Activated T-cell treated with anti-CD3 and anti-CD28 coated beads, Interleukin-2, amount 50 U/mL, for 72 hours (primary cell): Measurements from ENCODE around the gene ANKRD33. TPM values are rescaled to one million over a fixed set of nuclear protein-coding genes. Genes with fewer than 3 reads are reported as not detected.

Experiments used
- ATAC-seq, 2 donors: fragments of 150-1000 bp; cut with Tn5 transposase; replicated peaks in 1 of 2; 2 replicates each; pipeline ENCODE4 v1.10.0; 2021; ENCODE audit warnings: moderate library complexity in 2 of 2, mild to moderate bottlenecking in 1 of 2
- DNase-seq, 2 donors: peaks; one replicate each; pipeline ENCODE4 v3.0.0; 2021 to 2022; ENCODE audit warnings: mixed read lengths in 1 of 2
- H3K27ac Mint-ChIP-seq: one replicate; pipeline ENCODE4 v1.8.0; 2022; ENCODE audit warnings: mild to moderate bottlenecking, moderate library complexity, mixed read lengths
- H3K27me3 Mint-ChIP-seq: one replicate; pipeline ENCODE4 v1.8.0; 2022; ENCODE audit warnings: low read depth, mixed read lengths
- H3K36me3 Mint-ChIP-seq, 2 donors: one replicate each; pipeline ENCODE4 v1.8.0; 2022; ENCODE audit warnings: mixed read lengths in 2 of 2, mild to moderate bottlenecking in 1 of 2; ENCODE audit not compliant: insufficient read depth in 2 of 2
- H3K4me1 Mint-ChIP-seq: one replicate; pipeline ENCODE4 v1.8.0; 2022; ENCODE audit warnings: low read depth, mixed read lengths
- H3K4me3 Mint-ChIP-seq, 2 donors: one replicate each; pipeline ENCODE4 v1.8.0; 2022; ENCODE audit warnings: mild to moderate bottlenecking in 2 of 2, mixed read lengths in 2 of 2, moderate library complexity in 2 of 2
- H3K9me3 Mint-ChIP-seq, 2 donors: one replicate each; pipeline ENCODE4 v1.8.0; 2022; ENCODE audit warnings: mixed read lengths in 2 of 2
- total RNA-seq, 2 donors: library from RNA; stranded (reverse); gene quantifications; one replicate each; pipeline ENCODE4 v1.2.3, GENCODE V29; 2022

ANKRD33 gene
- total RNA-seq, 2 donors from 2014 or later, result not detected

DNA sequence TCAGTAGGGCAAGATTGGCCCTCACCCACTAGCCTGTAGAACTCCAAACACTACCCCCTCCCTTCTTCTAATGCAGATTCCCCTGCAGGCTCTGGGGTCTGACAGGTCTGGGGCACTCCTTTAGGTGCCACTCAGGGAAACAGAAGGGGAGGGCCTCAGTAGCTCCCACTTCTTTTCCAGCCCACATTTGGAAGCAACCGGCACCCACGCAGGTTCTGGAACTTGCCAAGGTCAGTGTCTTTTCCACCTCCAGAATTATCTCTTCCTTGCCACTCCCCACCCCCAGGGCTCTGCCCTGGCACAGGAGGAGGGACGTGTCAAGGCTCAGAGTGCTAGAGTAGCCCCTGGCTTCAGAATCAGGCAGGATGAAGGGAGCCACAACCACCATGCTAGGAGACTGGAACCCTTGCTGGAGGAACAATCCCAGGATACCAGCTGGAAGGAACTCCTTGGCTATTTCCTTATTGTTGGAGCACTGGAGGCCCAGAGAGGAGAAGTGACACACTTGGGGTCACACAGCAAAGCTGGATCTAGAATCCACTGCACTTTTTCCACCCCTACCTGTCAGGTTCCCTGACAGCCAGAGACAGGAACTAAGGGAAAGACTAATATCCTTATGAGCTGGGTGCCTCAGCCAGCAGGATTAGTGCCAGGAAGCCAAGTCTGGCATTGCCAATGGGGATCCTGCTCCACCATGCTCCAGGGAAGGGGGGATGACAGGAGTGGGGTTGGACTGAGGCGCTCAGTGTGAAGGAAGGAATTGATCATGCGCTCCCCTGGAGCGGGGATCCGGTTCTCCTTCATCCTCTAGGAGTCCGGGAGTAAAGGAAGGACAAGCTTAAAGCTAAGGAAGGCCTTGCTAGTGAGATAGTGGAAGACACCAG lies 37.6 kb upstream of the ANKRD33 start:
- Mint-ChIP-seq H3K9me3 (no peaks in the 10 kb centered on the region), H3K27me3 (peaks cover 25% of the 10 kb centered on the region), H3K4me3 (no peak overlapping the region), H3K4me1 (peaks cover 17% of the 10 kb centered on the region), H3K36me3 (no peaks in the 10 kb centered on the region), H3K27ac (no peak overlapping the region)
- no peak for ATAC-seq
- no peak for DNase-seq

DNA sequence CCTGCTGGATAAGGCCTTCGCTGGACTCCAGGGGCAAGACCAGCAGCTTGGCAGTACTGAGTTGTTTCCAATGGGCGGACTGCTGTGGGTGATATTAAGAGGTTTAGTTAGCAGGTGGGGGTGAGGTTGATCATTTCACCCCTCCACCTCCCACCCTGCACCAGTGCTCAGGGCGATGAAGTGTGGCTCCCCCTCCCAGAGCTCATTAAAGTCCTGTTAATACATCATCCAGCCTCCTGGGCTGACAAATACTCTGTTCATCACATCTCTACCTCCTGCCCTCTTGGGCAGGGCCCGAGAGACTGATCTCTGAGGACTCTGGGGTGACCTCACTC lies 37.0 kb upstream of the ANKRD33 start:
- ATAC-seq, result no peak
- Mint-ChIP-seq H3K27me3 (peaks cover 19% of the 10 kb centered on the region), H3K9me3 (no peaks in the 10 kb centered on the region), H3K27ac (no peak overlapping the region), H3K4me3 (no peak overlapping the region), H3K36me3 (no peaks in the 10 kb centered on the region), H3K4me1 (peaks cover 15% of the 10 kb centered on the region)
- no peak for DNase-seq

DNA sequence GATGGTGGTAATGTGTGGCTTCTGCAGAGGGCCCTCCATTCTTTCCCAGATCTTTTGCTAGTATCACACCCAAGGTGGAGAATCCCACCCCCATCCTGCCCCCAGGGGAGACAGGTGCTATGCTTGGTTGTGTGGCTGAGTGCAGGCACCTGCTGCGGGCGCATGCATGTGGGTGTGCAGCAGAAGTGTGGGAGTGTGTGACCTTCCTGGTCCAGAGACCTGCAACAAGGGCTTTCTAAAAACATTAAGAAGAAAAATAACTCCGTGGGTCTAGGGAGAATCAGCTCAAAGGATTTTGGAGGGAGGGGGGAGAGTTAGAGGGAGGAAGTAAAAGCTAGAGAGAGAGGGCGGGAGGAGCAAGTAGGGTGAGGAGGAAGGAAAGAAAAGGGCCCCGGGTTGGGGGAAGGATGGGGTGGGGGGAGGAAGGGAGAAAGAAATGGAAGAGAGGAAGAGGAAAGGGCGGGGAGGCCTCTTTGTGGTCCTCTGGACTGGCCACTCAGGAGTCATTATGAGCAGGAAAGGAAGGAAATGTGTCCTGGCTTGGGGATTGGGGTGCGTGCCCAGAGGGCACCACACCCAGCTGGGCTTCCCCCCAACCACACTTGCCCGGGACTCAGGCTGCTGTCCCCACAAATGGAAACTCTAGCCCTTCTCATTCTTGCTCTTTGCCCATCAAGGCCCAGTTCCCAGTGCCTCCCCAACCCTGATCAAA lies 36.3 kb upstream of the ANKRD33 start:
- no peaks in the 10 kb centered on the region for H3K9me3 Mint-ChIP-seq
- H3K4me3 Mint-ChIP-seq, result no peak overlapping the region
- no peaks in the 10 kb centered on the region for H3K36me3 Mint-ChIP-seq
- peaks cover 19% of the 10 kb centered on the region for H3K27me3 Mint-ChIP-seq
- DNase-seq (no peak), ATAC-seq (no peak)
- H3K4me1 Mint-ChIP-seq, result peaks cover 9% of the 10 kb centered on the region
- no peak overlapping the region for H3K27ac Mint-ChIP-seq

DNA sequence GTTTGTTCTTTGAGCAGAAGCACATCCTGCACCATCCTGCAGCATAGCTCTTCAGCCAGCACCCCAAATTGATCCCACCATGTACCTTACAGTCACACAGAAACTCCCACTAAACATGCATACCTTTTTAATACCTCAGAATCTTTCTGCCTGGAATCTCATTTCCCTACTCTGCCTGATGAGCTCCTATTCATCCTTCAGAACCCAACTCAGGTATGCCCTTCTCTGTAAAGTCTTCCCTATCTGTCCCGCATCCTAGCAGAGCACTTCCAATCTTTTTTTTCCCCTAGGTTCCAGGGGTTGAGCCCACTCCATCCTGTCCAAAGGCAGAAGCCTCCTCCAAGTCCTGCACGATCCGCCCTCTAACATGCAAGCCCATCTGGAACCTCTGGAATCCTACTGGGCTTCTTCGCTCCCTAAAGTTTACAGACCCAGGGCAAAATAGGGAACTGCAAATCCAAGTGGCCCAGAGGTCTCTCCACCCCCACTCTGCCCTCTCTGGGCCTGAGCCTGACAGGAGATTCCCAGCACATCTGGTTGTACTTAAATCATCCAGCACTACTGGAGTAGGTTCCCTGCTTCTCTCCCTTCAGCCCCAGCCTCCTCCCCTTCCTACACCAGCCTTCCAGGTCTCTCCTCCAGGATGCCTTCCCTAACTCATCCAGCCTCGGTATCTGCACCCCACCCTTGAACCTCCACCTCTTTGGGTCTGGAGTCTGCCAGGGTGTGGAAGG lies 35.3 kb upstream of the ANKRD33 start:
- ATAC-seq, result no peak
- peaks cover 25% of the 10 kb centered on the region for H3K27me3 Mint-ChIP-seq
- peaks cover 3% of the 10 kb centered on the region for H3K4me1 Mint-ChIP-seq
- no peaks in the 10 kb centered on the region for H3K36me3 Mint-ChIP-seq
- no peaks in the 10 kb centered on the region for H3K9me3 Mint-ChIP-seq
- H3K4me3 Mint-ChIP-seq, result no peak overlapping the region
- H3K27ac Mint-ChIP-seq, result no peak overlapping the region
- DNase-seq, result no peak

DNA sequence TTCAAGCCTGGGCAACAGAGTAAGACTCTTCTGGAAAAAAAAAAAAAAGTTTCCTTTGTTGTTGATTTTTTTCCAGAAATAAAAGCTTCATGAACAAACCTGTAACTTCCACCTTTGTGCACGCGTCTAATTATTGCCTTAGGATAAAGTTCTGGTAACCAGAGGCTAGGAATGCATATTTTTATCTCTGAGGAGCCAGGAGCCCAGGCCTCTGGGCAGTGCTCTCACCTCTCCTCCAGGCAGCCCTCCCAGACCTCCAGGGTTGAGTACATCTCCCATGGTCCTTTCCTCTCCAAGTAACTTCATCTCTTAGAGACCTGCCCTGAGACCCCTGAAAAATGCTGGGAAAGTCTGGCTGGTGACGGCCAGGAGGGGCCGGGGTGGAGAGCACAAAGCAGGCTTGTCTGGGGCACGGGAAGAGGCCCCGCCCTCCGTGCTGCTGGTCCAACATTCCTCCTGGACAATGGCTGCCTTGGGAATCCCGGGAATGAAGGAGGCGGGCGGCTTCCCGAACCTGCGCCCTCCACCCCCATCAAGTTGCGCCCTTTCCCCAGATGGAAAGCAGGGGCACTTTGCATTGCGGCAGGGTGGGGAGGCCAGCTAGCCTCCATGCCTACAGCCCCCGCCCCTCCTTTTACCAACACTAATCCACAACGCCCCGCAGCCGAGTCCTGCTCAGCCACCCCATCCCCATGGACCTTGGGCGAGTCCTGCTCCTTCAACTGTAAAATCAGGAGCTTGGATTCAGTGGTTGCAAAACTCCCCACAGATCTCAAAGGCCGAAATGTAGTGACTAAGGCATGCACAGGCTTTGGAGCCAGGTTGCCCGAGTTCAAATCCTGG lies 32.1 kb upstream of the ANKRD33 start:
- no peak for ATAC-seq
- Mint-ChIP-seq H3K27ac (no peak overlapping the region), H3K4me1 (no peaks in the 10 kb centered on the region), H3K4me3 (no peak overlapping the region), H3K9me3 (no peaks in the 10 kb centered on the region), H3K36me3 (no peaks in the 10 kb centered on the region), H3K27me3 (peaks cover 25% of the 10 kb centered on the region)
- no peak for DNase-seq

DNA sequence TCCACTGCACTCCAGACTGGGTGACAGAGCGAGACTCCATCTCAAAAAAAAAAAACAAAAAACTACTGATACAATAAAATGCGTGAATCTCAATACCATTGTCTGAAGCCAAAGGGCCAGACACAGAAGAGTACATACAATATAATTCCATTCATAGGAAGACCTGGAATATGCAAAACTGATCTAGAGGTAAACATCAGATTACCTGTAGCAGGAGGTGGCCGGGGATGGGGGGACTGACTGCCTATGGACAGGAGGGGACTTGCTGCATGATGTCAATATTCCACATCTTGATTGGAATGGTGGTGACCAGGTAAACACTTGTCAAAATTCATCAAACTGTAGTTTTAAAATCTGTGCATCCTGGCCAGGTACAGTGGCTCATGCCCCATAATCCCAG lies 26.9 kb upstream of the ANKRD33 start:
- peaks cover 5% of the 10 kb centered on the region for H3K4me1 Mint-ChIP-seq
- no peaks in the 10 kb centered on the region for H3K36me3 Mint-ChIP-seq
- H3K27me3 Mint-ChIP-seq, result peaks cover 55% of the 10 kb centered on the region
- no peaks in the 10 kb centered on the region for H3K9me3 Mint-ChIP-seq
- no peak for ATAC-seq
- H3K27ac Mint-ChIP-seq, result no peak overlapping the region
- H3K4me3 Mint-ChIP-seq, result no peak overlapping the region
- DNase-seq, result no peak

DNA sequence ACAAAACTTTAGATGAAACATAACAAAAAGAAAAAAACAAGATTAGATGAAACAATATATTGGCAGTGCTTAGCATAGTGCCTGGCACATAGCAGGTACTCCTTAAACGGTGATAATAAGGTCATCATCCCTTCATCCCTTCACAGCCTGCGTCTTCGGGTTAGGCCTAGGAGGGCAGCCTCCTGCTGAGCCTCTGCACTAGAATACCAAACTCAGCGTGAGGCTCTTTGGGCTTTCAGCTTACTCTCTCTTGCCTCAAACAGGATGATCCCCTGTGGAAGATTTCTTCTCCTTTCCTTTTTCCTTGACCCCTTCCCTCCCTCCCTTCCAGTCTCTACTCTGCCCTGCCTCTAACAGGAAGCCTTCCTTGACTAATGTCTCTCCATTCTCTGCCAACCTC lies 25.0 kb upstream of the ANKRD33 start:
- ATAC-seq (no peak), DNase-seq (no peak)
- peak overlapping the region in 1 of 2 donors; percentile 60 for H3K4me3 Mint-ChIP-seq
- no peaks in the 10 kb centered on the region for H3K36me3 Mint-ChIP-seq
- H3K27ac Mint-ChIP-seq, result no peak overlapping the region
- no peaks in the 10 kb centered on the region for H3K9me3 Mint-ChIP-seq
- H3K27me3 Mint-ChIP-seq, result peaks cover 58% of the 10 kb centered on the region
- peaks cover 5% of the 10 kb centered on the region for H3K4me1 Mint-ChIP-seq

DNA sequence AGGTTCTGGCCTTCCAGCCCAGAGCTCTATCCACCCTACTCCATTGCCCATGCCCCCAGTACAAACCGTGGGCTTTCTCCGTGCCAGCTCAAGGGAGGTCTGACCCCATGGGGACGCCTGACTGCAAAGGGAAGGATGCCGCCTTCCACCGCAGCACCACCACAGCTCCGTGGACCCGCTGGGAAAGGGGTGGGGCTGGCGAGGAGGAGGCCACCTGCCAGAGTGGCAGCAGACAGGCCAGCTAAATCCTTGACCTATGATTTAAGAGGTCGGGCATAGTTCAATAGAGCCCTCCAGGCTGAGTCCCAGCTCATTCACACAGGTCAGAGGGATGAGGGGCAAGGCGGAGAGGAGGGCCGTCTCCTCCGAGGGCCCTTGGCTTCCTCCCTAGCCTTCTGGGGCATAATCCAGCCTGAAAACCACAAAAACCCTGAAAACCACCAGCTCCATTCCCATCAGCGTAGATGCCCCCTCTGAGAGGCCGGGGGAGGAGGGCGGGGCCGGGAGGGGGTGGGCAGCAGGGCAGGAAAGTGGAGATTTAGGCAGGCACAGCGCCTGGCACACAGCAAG lies 24.5 kb upstream of the ANKRD33 start:
- Mint-ChIP-seq H3K4me3 (peak overlapping the region; percentile 55 to 60), H3K36me3 (no peaks in the 10 kb centered on the region), H3K27me3 (peaks cover 63% of the 10 kb centered on the region)

DNA sequence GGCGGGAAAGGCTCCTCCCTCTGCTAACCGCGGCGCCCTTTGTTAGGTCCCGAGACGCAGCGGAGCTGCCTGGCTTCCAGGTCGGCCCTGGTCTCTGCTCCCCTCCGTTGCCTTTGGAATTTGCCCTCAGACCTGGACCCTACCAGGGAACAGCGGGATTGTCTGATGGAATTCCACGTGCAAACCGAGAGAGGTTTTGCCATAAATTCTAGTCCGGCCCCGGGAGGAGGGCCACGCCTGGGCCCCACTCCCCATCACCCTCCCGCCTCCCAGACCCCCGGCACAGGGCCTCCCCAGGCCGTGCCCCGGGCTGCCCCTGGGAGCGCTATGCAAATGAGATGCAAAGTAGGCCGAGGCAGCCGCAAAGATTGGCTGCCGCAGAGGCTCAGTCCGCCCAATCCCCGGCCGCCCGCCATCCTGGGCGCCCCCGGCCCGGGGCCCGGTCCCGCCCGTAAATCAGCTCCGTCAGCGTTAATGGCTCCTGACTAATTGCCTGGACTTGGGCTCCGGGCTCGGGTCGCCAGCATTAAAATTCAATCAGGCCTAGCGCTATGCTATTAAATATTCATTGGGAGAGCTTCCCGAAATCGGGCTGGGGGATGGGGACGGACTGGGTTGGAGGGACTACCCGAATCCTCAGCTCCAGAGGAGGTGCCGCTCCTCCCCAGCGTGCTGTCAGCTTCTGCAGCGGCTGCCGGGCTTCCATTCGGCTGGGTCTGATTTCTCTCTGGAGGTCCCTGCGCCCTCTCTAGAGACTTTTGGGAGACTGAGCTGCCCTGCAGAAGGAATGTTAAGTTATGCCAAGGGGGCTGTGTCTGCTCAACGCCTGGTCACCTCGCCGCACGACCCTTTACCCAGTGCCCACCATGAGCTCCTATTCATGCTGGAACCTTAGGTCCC lies 23.7 kb upstream of the ANKRD33 start:
- Mint-ChIP-seq H3K4me3 (peak overlapping the region; percentile 23 to 58), H3K9me3 (no peaks in the 10 kb centered on the region)
- peak; percentile 90 for ATAC-seq

More for the DNA sequence above, 24.5 kb upstream of the ANKRD33 start:
- H3K9me3 Mint-ChIP-seq, result no peaks in the 10 kb centered on the region
- H3K4me1 Mint-ChIP-seq, result peaks cover 5% of the 10 kb centered on the region
- DNase-seq, result no peak
- ATAC-seq, result peak; percentile 6
- H3K27ac Mint-ChIP-seq, result no peak overlapping the region

DNA sequence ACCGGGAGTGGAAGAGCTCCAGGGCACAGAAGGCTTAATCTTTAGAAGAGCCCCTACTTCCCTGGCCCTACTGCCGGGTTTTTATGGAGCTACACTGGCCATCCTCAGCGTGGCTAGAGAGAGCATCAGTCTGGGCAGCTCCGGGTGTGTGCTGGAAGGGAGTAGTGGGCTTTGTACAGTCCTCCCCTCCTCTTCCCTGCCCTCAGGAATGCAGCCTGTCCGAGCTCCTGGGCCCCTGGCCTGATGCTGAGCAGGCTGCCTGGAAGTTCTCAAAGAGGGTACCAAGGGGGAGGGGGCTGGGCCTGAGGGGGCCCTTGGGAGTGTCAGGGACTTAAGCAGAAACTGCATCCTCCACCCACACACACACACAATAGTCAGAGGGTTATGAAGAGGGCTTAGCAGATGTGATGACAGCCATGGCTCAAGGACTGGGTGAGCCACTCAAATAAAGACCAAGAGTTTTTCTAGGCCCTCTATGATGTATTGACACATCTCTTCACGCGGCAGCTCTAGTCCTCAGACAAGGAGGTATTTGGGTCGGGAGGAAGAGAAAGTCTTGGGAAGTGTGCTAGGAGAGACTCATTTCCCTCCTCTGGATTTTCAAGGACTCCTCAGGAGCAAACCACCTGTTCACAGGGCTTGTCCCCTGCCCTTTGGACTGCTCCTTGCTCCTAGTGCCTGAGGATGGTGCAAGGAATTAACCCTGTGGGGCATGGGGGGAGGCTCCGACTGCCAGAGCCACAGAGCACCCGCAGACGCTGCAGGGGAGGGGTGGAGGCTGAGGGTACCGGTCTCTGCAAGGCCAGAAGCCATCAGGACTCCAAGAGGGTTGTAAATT lies 22.9 kb upstream of the ANKRD33 start:
- ATAC-seq (no peak), DNase-seq (no peak)
- H3K4me1 Mint-ChIP-seq, result peaks cover 18% of the 10 kb centered on the region
- H3K9me3 Mint-ChIP-seq, result no peaks in the 10 kb centered on the region
- H3K4me3 Mint-ChIP-seq, result peak overlapping the region; percentile 23 to 58
- no peak overlapping the region for H3K27ac Mint-ChIP-seq
- peaks cover 76% of the 10 kb centered on the region for H3K27me3 Mint-ChIP-seq
- no peaks in the 10 kb centered on the region for H3K36me3 Mint-ChIP-seq

More for the DNA sequence above, 23.7 kb upstream of the ANKRD33 start:
- Mint-ChIP-seq H3K27me3 (peaks cover 69% of the 10 kb centered on the region), H3K27ac (no peak overlapping the region), H3K4me1 (peaks cover 11% of the 10 kb centered on the region), H3K36me3 (no peaks in the 10 kb centered on the region)
- peak; percentile 41 to 53 for DNase-seq

DNA sequence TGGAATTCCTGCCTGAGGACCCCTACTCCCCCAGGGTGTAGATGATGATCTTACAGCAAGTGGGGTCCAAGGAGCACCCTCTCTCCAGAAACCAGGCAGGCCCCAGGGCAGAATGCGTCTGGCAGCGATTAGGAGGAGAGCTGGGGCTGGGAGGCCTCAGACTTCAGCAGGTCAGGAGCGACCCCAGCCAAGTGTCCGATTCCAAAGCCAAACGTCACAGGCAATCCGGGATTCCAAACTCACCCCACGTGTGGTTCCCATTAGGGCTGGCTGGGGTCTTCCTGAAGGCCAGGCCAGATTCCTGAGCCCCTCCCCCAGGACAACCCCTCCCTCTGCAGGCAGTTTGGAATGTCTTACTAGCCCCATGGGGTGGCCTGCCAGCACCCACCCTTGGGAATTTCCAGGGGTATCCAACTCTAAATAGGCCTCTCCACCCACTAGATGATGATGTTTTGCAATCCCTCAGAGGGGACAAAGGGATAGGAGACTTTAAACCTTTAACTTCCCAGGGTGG lies 22.1 kb upstream of the ANKRD33 start:
- Mint-ChIP-seq H3K36me3 (peaks cover 0 to 1% of the 10 kb centered on the region in 2 donors), H3K4me3 (no peak overlapping the region), H3K4me1 (peaks cover 25% of the 10 kb centered on the region), H3K9me3 (no peaks in the 10 kb centered on the region), H3K27ac (no peak overlapping the region), H3K27me3 (peaks cover 84% of the 10 kb centered on the region)
- ATAC-seq, result no peak
- no peak for DNase-seq
